ENCODE data around the gene IFI16. TPM values are rescaled to one million over a fixed set of nuclear protein-coding genes. Genes with fewer than 3 reads are reported as not detected.
"Not testable (repeated sequence)": the region's sequence is repeated elsewhere in the genome, so short reads cannot be mapped to it uniquely, and the experiment has no call there.

Gene IFI16
- total RNA-seq, 1 experiment from 2014 or later: 2.9 TPM

GRCh38 chr1:159010391-159010790 lies 684 bp downstream of the IFI16 start:
- H3K9me3 ChIP-seq (ENCODE audit: control insufficient read depth, low read depth, low read length): no peaks in the 10 kb centered on the region
- peaks cover 7% of the 10 kb centered on the region for H3K23me2 ChIP-seq (ENCODE audit: insufficient read length, low read depth, low read length, poor library complexity, severe bottlenecking)
- H3K9me3 Mint-ChIP-seq: no peaks in the 10 kb centered on the region
- no peak for DNase-seq
- H3K4me1 Mint-ChIP-seq: peaks cover 42 to 43% of the 10 kb centered on the region in 2 experiments
- H3K4me3 Mint-ChIP-seq: no peak overlapping the region
- no peak overlapping the region for H2BK12ac ChIP-seq (ENCODE audit: insufficient read length, low read depth, low read length)
- TF ChIP-seq, protein P1, sequence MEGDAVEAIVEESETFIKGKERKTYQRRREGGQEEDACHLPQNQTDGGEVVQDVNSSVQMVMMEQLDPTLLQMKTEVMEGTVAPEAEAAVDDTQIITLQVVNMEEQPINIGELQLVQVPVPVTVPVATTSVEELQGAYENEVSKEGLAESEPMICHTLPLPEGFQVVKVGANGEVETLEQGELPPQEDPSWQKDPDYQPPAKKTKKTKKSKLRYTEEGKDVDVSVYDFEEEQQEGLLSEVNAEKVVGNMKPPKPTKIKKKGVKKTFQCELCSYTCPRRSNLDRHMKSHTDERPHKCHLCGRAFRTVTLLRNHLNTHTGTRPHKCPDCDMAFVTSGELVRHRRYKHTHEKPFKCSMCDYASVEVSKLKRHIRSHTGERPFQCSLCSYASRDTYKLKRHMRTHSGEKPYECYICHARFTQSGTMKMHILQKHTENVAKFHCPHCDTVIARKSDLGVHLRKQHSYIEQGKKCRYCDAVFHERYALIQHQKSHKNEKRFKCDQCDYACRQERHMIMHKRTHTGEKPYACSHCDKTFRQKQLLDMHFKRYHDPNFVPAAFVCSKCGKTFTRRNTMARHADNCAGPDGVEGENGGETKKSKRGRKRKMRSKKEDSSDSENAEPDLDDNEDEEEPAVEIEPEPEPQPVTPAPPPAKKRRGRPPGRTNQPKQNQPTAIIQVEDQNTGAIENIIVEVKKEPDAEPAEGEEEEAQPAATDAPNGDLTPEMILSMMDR (conservative IDR thresholded peaks at IDR 0.05): no peak
- WGBS (ENCODE audit: extremely low coverage, insufficient read length, low lambda C conversion rate): no CpG with 5 or more reads among the region's 5 CpGs
- H2BK5ac ChIP-seq (ENCODE audit: insufficient read length, low read length): no peak overlapping the region
- H3K4me2 ChIP-seq (ENCODE audit: insufficient read depth, insufficient read length, low read length): no peak overlapping the region
- no peak overlapping the region for H2BK120ac ChIP-seq (ENCODE audit: low read depth, low read length, poor library complexity, severe bottlenecking)
- no peak overlapping the region for H2AFZ ChIP-seq (ENCODE audit: low read length)
- H3K23ac ChIP-seq (ENCODE audit: insufficient read length, low read depth, low read length): no peak overlapping the region
- no peak overlapping the region for H3K27ac Mint-ChIP-seq
- peaks cover 13% of the 10 kb centered on the region; the same call in 1 of the 2 replicates for H3K27me3 ChIP-seq (ENCODE audit: insufficient read depth, low read length)
- no peak overlapping the region for H3K4ac ChIP-seq (ENCODE audit: low read depth, low read length)
- H2BK15ac ChIP-seq (ENCODE audit: low read depth, low read length): no peak overlapping the region
- no peak overlapping the region for H2BK20ac ChIP-seq (ENCODE audit: low read depth, low read length, poor library complexity, severe bottlenecking)
- H3K27ac ChIP-seq (ENCODE audit: insufficient read length, low read depth, low read length): no peak overlapping the region
- no peaks in the 10 kb centered on the region for H3K79me1 ChIP-seq (ENCODE audit: insufficient read depth, low read depth, low read length, poor library complexity, severe bottlenecking)
- no peak overlapping the region for H3K18ac ChIP-seq (ENCODE audit: insufficient read length, low read depth, low read length)
- H3K9ac ChIP-seq (ENCODE audit: extremely low read depth, insufficient read length, low read length): no peak overlapping the region
- H3K14ac ChIP-seq (ENCODE audit: insufficient read depth, low read length): no peak overlapping the region
- H3K27me3 Mint-ChIP-seq (ENCODE audit: low read depth): peaks cover 3% of the 10 kb centered on the region; the same call in 1 of the 2 replicates
- H3K56ac ChIP-seq (ENCODE audit: insufficient read length, low read depth, low read length): no peak overlapping the region
- no peak overlapping the region for H4K91ac ChIP-seq (ENCODE audit: insufficient read length, low read depth, low read length)
- peaks cover 7% of the 10 kb centered on the region; the same call in 1 of the 2 replicates for H3K4me1 ChIP-seq (ENCODE audit: insufficient read depth, low read length)
- no peak overlapping the region for H2AK5ac ChIP-seq (ENCODE audit: insufficient read length, low read length)
- H3K79me2 ChIP-seq (ENCODE audit: insufficient read depth, low read length): no peaks in the 10 kb centered on the region
- H3K36me3 Mint-ChIP-seq (ENCODE audit: insufficient read depth in 1 of 3, low read depth in 3 of 3): no peaks in the 10 kb centered on the region
- no peak overlapping the region for H3T11ph ChIP-seq (ENCODE audit: low read length)
- no peak overlapping the region for H4K5ac ChIP-seq (ENCODE audit: insufficient read length, low read depth, low read length)
- H4K8ac ChIP-seq (replicated peaks; ENCODE audit: insufficient read length, low read depth, low read length): no peak overlapping the region
- no peaks in the 10 kb centered on the region for H4K20me1 ChIP-seq (ENCODE audit: control insufficient read depth, insufficient read depth, insufficient read length)

- H3K27me3 ChIP-seq (ENCODE audit: insufficient read depth, low read length); H3K79me2 ChIP-seq (ENCODE audit: insufficient read depth, low read length); H3K4me2 ChIP-seq (ENCODE audit: insufficient read depth, insufficient read length, low read length); H2AK5ac ChIP-seq (ENCODE audit: insufficient read length, low read length); H3K23me2 ChIP-seq (ENCODE audit: insufficient read length, low read depth, low read length, poor library complexity, severe bottlenecking); H3T11ph ChIP-seq (ENCODE audit: low read length); H3K4me1 ChIP-seq (ENCODE audit: insufficient read depth, low read length); H3K23ac ChIP-seq (ENCODE audit: insufficient read length, low read depth, low read length); H2BK5ac ChIP-seq (ENCODE audit: insufficient read length, low read length); H3K4ac ChIP-seq (ENCODE audit: low read depth, low read length); H4K5ac ChIP-seq (ENCODE audit: insufficient read length, low read depth, low read length); H3K79me1 ChIP-seq (ENCODE audit: insufficient read depth, low read depth, low read length, poor library complexity, severe bottlenecking); H4K20me1 ChIP-seq (ENCODE audit: control insufficient read depth, insufficient read depth, insufficient read length); H2BK20ac ChIP-seq (ENCODE audit: low read depth, low read length, poor library complexity, severe bottlenecking); H3K9me3 Mint-ChIP-seq; H3K27ac Mint-ChIP-seq; H3K27ac ChIP-seq (ENCODE audit: insufficient read length, low read depth, low read length); H2AFZ ChIP-seq (ENCODE audit: low read length); H3K18ac ChIP-seq (ENCODE audit: insufficient read length, low read depth, low read length); H2BK120ac ChIP-seq (ENCODE audit: low read depth, low read length, poor library complexity, severe bottlenecking); DNase-seq; H3K56ac ChIP-seq (ENCODE audit: insufficient read length, low read depth, low read length); H2BK15ac ChIP-seq (ENCODE audit: low read depth, low read length); H3K9me3 ChIP-seq (ENCODE audit: control insufficient read depth, low read depth, low read length); H3K4me3 Mint-ChIP-seq; H2BK12ac ChIP-seq (ENCODE audit: insufficient read length, low read depth, low read length); H4K91ac ChIP-seq (ENCODE audit: insufficient read length, low read depth, low read length); H3K14ac ChIP-seq (ENCODE audit: insufficient read depth, low read length); H4K8ac ChIP-seq (replicated peaks; ENCODE audit: insufficient read length, low read depth, low read length); H3K27me3 Mint-ChIP-seq (ENCODE audit: low read depth); H3K9ac ChIP-seq (ENCODE audit: extremely low read depth, insufficient read length, low read length); H3K36me3 Mint-ChIP-seq (ENCODE audit: insufficient read depth in 1 of 3, low read depth in 3 of 3): not testable (repeated sequence)
- peaks cover 36 to 39% of the 10 kb centered on the region in 2 experiments for H3K4me1 Mint-ChIP-seq
- WGBS (ENCODE audit: extremely low coverage, insufficient read length, low lambda C conversion rate): no CpG with 5 or more reads among the region's 9 CpGs
Measured at GRCh38 chr1:159011001-159011400, 1.3 kb downstream of the IFI16 start.
